Endothelial cell of umbilical vein (primary cell): Measurements from ENCODE around the gene RANBP2. TPM values are rescaled to one million over a fixed set of nuclear protein-coding genes. Genes with fewer than 3 reads are reported as not detected.

Experiments used
- BruUV-seq: library from RNA; stranded (reverse); fragments of 400-500 nt; replicated peaks from 2 replicates; lab custom pipeline; 2021; lab: Mats Ljungman, UMichigan
- CTCF ChIA-PET: fragments of 300-600, 350-600 bp; sonication (Branson Sonifier 250); formaldehyde crosslinking; loops from one replicate; lab custom pipeline; 2021; ENCODE audit warnings: antibody characterized with exemption, inconsistent platforms; lab: Charles Lee
- POLR2A ChIA-PET: fragments of 300-600, 350-600 bp; sonication (Branson Sonifier 250); formaldehyde crosslinking; loops from one replicate; lab custom pipeline; 2021; ENCODE audit warnings: antibody characterized with exemption, inconsistent platforms; lab: Charles Lee
- DNase-seq: peaks from one replicate; pipeline ENCODE4 v3.0.0-alpha.2; 2011; ENCODE audit warnings: low read depth, low spot score
- FAIRE-seq: peaks from 2 replicates; lab custom pipeline; 2011; peaks lifted over from hg19 to GRCh38; lab: Jason Lieb, UNC
- H2AFZ ChIP-seq: 2 replicates; pipeline ENCODE4 v1.6.0; 2012; ENCODE audit warnings: low read depth, low read length, control low read depth, inconsistent platforms
- H3K27ac ChIP-seq: 2 replicates; pipeline ENCODE4 v1.5.1; 2011; ENCODE audit warnings: low read depth, mild to moderate bottlenecking, control low read depth, low read length, moderate library complexity; ENCODE audit not compliant: insufficient read depth
- H3K27me3 ChIP-seq, 2 experiments: 2 replicates each; pipeline versions ENCODE4 v1.6.0 to v1.6.1; 2011; ENCODE audit warnings: low read length in 2 of 2, mixed read lengths in 1 of 2; ENCODE audit not compliant: control insufficient read depth in 2 of 2, insufficient read depth in 2 of 2
- H3K36me3 ChIP-seq, 2 experiments: 2 replicates in 1 of 2; 3 replicates in 1 of 2; pipeline ENCODE4 v1.5.1; 2011; ENCODE audit warnings: low read length in 2 of 2, mild to moderate bottlenecking in 1 of 2, moderate library complexity in 1 of 2; ENCODE audit not compliant: control insufficient read depth in 2 of 2, insufficient read depth in 2 of 2; ENCODE audit errors: extremely low read depth in 1 of 2
- H3K4me1 ChIP-seq: 3 replicates; pipeline ENCODE4 v1.5.1; 2011; ENCODE audit warnings: mild to moderate bottlenecking, low read length; ENCODE audit not compliant: control insufficient read depth, insufficient read depth; ENCODE audit errors: extremely low read depth
- H3K4me2 ChIP-seq: 2 replicates; pipeline ENCODE4 v1.6.1; 2011; ENCODE audit warnings: low read length, control low read depth, mixed read lengths; ENCODE audit not compliant: insufficient read depth
- H3K4me3 ChIP-seq, 3 experiments: fragments of 200-600 bp in 1 of 3; sonication (generic), shearing (Covaris generic) in 1 of 3; replicated peaks in 1 of 3; 2 replicates each; pipeline ENCODE4 v1.5.1; 2011 to 2016; ENCODE audit warnings: control low read depth in 3 of 3, low read length in 3 of 3, mild to moderate bottlenecking in 2 of 3, inconsistent platforms in 1 of 3, low read depth in 1 of 3, moderate library complexity in 1 of 3; ENCODE audit not compliant: insufficient read depth in 1 of 3
- H3K79me2 ChIP-seq: 2 replicates; pipeline ENCODE4 v1.6.0; 2012; ENCODE audit warnings: low read length, inconsistent platforms; ENCODE audit not compliant: control insufficient read depth, insufficient read depth
- H3K9ac ChIP-seq: replicated peaks from 2 replicates; pipeline ENCODE3; 2011; ENCODE audit warnings: low read length, control low read depth; ENCODE audit not compliant: insufficient read depth; ENCODE audit errors: extremely low read depth
- H3K9me1 ChIP-seq: replicated peaks from 3 replicates; pipeline ENCODE4 v1.6.0; 2011; ENCODE audit warnings: mild to moderate bottlenecking, low read length; ENCODE audit not compliant: control insufficient read depth, insufficient read depth; ENCODE audit errors: extremely low read depth
- H3K9me3 ChIP-seq: replicated peaks from 2 replicates; pipeline ENCODE4 v1.5.1; 2012; ENCODE audit warnings: low read length, inconsistent platforms; ENCODE audit not compliant: control insufficient read depth, insufficient read depth
- H4K20me1 ChIP-seq: replicated peaks from 2 replicates; pipeline ENCODE3; 2011; ENCODE audit warnings: mild to moderate bottlenecking, low read length; ENCODE audit not compliant: control insufficient read depth, insufficient read depth; ENCODE audit errors: extremely low read depth
- CTCF ChIP-seq, 2 donors: IDR thresholded peaks; 1 replicate in 1 of 2; 2 replicates in 1 of 2; pipeline ENCODE4 v1.5.1; 2011; ENCODE audit warnings: low read length in 2 of 2, mild to moderate bottlenecking in 2 of 2, moderate library complexity in 2 of 2, control low read depth in 1 of 2, inconsistent platforms in 1 of 2, low read depth in 1 of 2; ENCODE audit not compliant: insufficient read depth in 1 of 2; ENCODE audit errors: extremely low read depth in 1 of 2
- EZH2 ChIP-seq: IDR thresholded peaks from 2 replicates; pipeline ENCODE4 v1.6.1; 2012; ENCODE audit warnings: borderline replicate concordance, low read depth, mild to moderate bottlenecking, moderate library complexity, low read length, inconsistent platforms; ENCODE audit not compliant: severe bottlenecking
- FOS ChIP-seq: IDR thresholded peaks from 2 replicates; pipeline ENCODE4 v1.6.1; 2011; ENCODE audit warnings: mild to moderate bottlenecking, low read length, moderate library complexity, borderline replicate concordance; ENCODE audit not compliant: insufficient read depth
- GATA2 ChIP-seq: IDR thresholded peaks from 2 replicates; pipeline ENCODE4 v1.7.0; 2011; ENCODE audit warnings: low read depth, mild to moderate bottlenecking, moderate library complexity, mixed read lengths, low read length; ENCODE audit not compliant: insufficient read length, insufficient read depth
- JUN ChIP-seq: IDR thresholded peaks from 2 replicates; pipeline ENCODE4 v1.6.1; 2011; ENCODE audit warnings: borderline replicate concordance, low read depth; ENCODE audit not compliant: insufficient read length, insufficient read depth
- MAX ChIP-seq: IDR thresholded peaks from 2 replicates; pipeline ENCODE4 v1.6.1; 2011; ENCODE audit not compliant: insufficient read depth, insufficient read length
- POLR2A ChIP-seq: IDR thresholded peaks from 2 replicates; pipeline ENCODE4 v1.6.1; 2012; ENCODE audit warnings: low read depth, mild to moderate bottlenecking, control low read depth, low read length
- POLR2AphosphoS5 ChIP-seq: IDR thresholded peaks from 2 replicates; pipeline ENCODE4 v1.6.1; 2012; ENCODE audit warnings: low read depth, mild to moderate bottlenecking, control low read depth, low read length, moderate library complexity; ENCODE audit not compliant: insufficient read depth
- dilution Hi-C: fragments of 300-500 bp; cut with MboI; formaldehyde crosslinking; loops from one replicate; pipeline ENCODE4 v1.15.0; 2019; ENCODE audit warnings: low sequenced_read_pairs; ENCODE audit not compliant: extremely low pct_ligation_motif_present
- intact Hi-C: fragments of 100-400 bp; cut with micrococcal nuclease; formaldehyde crosslinking; loops from one replicate; pipeline ENCODE4 v1.10.0; 2022
- polyA plus RNA-seq, 4 experiments: library from polyadenylated mRNA; depleted of rRNA in 3 of 4; stranded (reverse) in 3 of 4; unstranded in 1 of 4; fragments of >200 nt; gene quantifications; 2 replicates each; pipeline versions ENCODE4 v1.2.1 to v1.2.3, GENCODE V29; 2011 to 2012; ENCODE audit warnings: missing spikeins in 1 of 4
- total RNA-seq: library from RNA; stranded (reverse); gene quantifications from 2 replicates; pipeline ENCODE4 v1.2.3, GENCODE V29; 2021

RANBP2 gene
- total and polyA plus RNA-seq, 2 donors (not counting 3 experiments of a cell fraction or from before 2014, with no cell fraction given) = 7.2 to 79.4 TPM

- no peak for TF ChIP-seq POLR2A
- TF ChIP-seq CTCF (IDR thresholded peaks at IDR 0.05; ENCODE audit: extremely low read depth in 1 of 2, insufficient read depth in 1 of 2, low read depth in 1 of 2, low read length in 2 of 2) = no peak
- no peak for TF ChIP-seq EZH2
- no peak for TF ChIP-seq FOS
- TF ChIP-seq POLR2AphosphoS5 = no peak
- H3K79me2 ChIP-seq = peaks cover 14% of the 10 kb centered on the region
- no peak overlapping the region for H3K4me3 ChIP-seq
- no peak overlapping the region for H2AFZ ChIP-seq
- dilution Hi-C loops = no loop called here
- POLR2A ChIA-PET = no interaction called here
- no peak overlapping the region for H3K27ac ChIP-seq
- FAIRE-seq (no peak), DNase-seq (no peak)
- CTCF ChIA-PET = no interaction called here
- H3K9ac ChIP-seq = no peak overlapping the region
- H3K36me3 ChIP-seq = peaks cover 0 to 3% of the 10 kb centered on the region in 2 experiments
- H3K27me3 ChIP-seq = no peaks in the 10 kb centered on the region
- H3K9me3 ChIP-seq = no peaks in the 10 kb centered on the region
- no peaks in the 10 kb centered on the region for H4K20me1 ChIP-seq
- H3K4me2 ChIP-seq = no peak overlapping the region
- H3K9me1 ChIP-seq = no peaks in the 10 kb centered on the region
- intact Hi-C loops = no loop called here
- BruUV-seq = no TSS peak
- H3K4me1 ChIP-seq = no peaks in the 10 kb centered on the region
These were observed 85.8 kb downstream of the RANBP2 start for GRCh38 chr2:108805032-108805431.

- H3K27me3 ChIP-seq = no peaks in the 10 kb centered on the region
- peaks cover 0 to 3% of the 10 kb centered on the region in 2 experiments for H3K36me3 ChIP-seq
- ChIA-PET POLR2A (no interaction called here), CTCF (interaction anchor here (0.9 kb wide), 1 partner anchor 9 kb away, joined by 3 read pairs; no protein-coding TSS in a partner anchor)
- FAIRE-seq (no peak), DNase-seq (no peak)
- no peak overlapping the region for H3K4me2 ChIP-seq
- dilution Hi-C loops (no loop called here), intact Hi-C loops (no loop called here)
- no peak overlapping the region for H2AFZ ChIP-seq
- no peaks in the 10 kb centered on the region for H3K9me1 ChIP-seq
- H3K9ac ChIP-seq = no peak overlapping the region
- peaks cover 19% of the 10 kb centered on the region for H3K79me2 ChIP-seq
- no peaks in the 10 kb centered on the region for H3K4me1 ChIP-seq
- no peaks in the 10 kb centered on the region for H3K9me3 ChIP-seq
- BruUV-seq = no TSS peak
- no peak overlapping the region for H3K4me3 ChIP-seq
- H4K20me1 ChIP-seq = no peaks in the 10 kb centered on the region
- TF ChIP-seq FOS (no peak), EZH2 (no peak), POLR2AphosphoS5 (no peak), JUN (no peak), MAX (no peak), CTCF (IDR thresholded peaks at IDR 0.05; ENCODE audit: extremely low read depth in 1 of 2, insufficient read depth in 1 of 2, low read depth in 1 of 2, low read length in 2 of 2) (no peak), GATA2 (no peak)
- H3K27ac ChIP-seq = no peak overlapping the region
These were observed 86.5 kb downstream of the RANBP2 start for GRCh38 chr2:108805782-108806181.
